Skin epidermis (tissue), 12 donors: ENCODE measurements around the gene CD200R1.
"Not testable (repeated sequence)": the region's sequence is repeated elsewhere in the genome, so short reads cannot be mapped to it uniquely, and the experiment has no call there.

Experiments
- H3K27ac ChIP-seq, 21 experiments: fragments of 200-600 bp; sonication (generic) in 11 of 21; one replicate each; pipeline ENCODE4 v1.5.0; 2020; ENCODE audit warnings: mild to moderate bottlenecking in 3 of 21, inconsistent platforms in 2 of 21, moderate library complexity in 2 of 21
- H3K4me3 ChIP-seq, 7 experiments: fragments of 200-600 bp; sonication (generic) in 2 of 7; one replicate each; pipeline ENCODE4 v1.5.0; 2020; ENCODE audit warnings: inconsistent platforms in 2 of 7, mild to moderate bottlenecking in 2 of 7, moderate library complexity in 1 of 7

The CD200R1 gene

GRCh38 chr3:112976953-112977352, 2.0 kb upstream of the CD200R1 start:
- Histone ChIP-seq H3K27ac (peak overlapping the region in 5 of 21 experiments; percentile 9 to 86 (median 39)), H3K4me3 (no peak overlapping the region)

- Histone ChIP-seq H3K27ac (peak overlapping the region in 8 of 21 experiments; percentile 34 to 86 (median 71)), H3K4me3 (no peak overlapping the region)
These were observed 1.1 kb upstream of the CD200R1 start for GRCh38 chr3:112976001-112976400.

GRCh38 chr3:112974178-112974517, 755 bp downstream of the CD200R1 start:
- H3K4me3 ChIP-seq, result peak overlapping the region; percentile 17 to 45 (median 27)
- peak overlapping the region in 17 of 21 experiments; percentile 7 to 86 (median 70) for H3K27ac ChIP-seq

- Histone ChIP-seq H3K27ac (peak overlapping the region in 15 of 21 experiments; percentile 7 to 86 (median 71)), H3K4me3 (peak overlapping the region; percentile 17 to 45 (median 27))
These were observed 1.4 kb downstream of the CD200R1 start for GRCh38 chr3:112973325-112974177.

GRCh38 chr3:112972158-112972557, 2.7 kb downstream of the CD200R1 start:
- Histone ChIP-seq H3K4me3 (peak overlapping the region in 4 of 7 experiments; percentile 11 to 45 (median 32)), H3K27ac (peak overlapping the region in 5 of 21 experiments; percentile 2 to 86 (median 82))

- no peak overlapping the region for H3K4me3 ChIP-seq
- peak overlapping the region in 3 of 21 experiments; percentile 21 to 45 (median 44) for H3K27ac ChIP-seq
These were observed 7.1 kb downstream of the CD200R1 start for GRCh38 chr3:112967828-112968227.

- Histone ChIP-seq H3K4me3 (no peak overlapping the region), H3K27ac (peak overlapping the region in 3 of 21 experiments; percentile 21 to 45 (median 44))
These were observed 7.5 kb downstream of the CD200R1 start for GRCh38 chr3:112967425-112967824.

- H3K27ac ChIP-seq, result peak overlapping the region in 1 of 21 experiments; percentile 45
These were observed 8.3 kb downstream of the CD200R1 start for GRCh38 chr3:112966633-112967032.

GRCh38 chr3:112965656-112966055, 9.2 kb downstream of the CD200R1 start:
- Histone ChIP-seq H3K27ac (peak overlapping the region in 1 of 21 experiments; percentile 27), H3K4me3 (no peak overlapping the region)

More at GRCh38 chr3:112966633-112967032, 8.3 kb downstream of the CD200R1 start:
- no peak overlapping the region for H3K4me3 ChIP-seq

- H3K4me3 ChIP-seq, result no peak overlapping the region
- H3K27ac ChIP-seq, result no peak overlapping the region
These were observed 11.2 kb downstream of the CD200R1 start for GRCh38 chr3:112963683-112964082.

GRCh38 chr3:112958811-112959560, 15.9 kb downstream of the CD200R1 start:
- peak overlapping the region in 1 of 7 experiments; percentile 6 for H3K4me3 ChIP-seq

GRCh38 chr3:112956351-112956750, 18.6 kb downstream of the CD200R1 start:
- Histone ChIP-seq H3K4me3 (no peak overlapping the region), H3K27ac (no peak overlapping the region)

More at GRCh38 chr3:112958811-112959560, 15.9 kb downstream of the CD200R1 start:
- peak overlapping the region in 5 of 21 experiments; percentile 13 to 56 (median 31) for H3K27ac ChIP-seq

GRCh38 chr3:112948346-112948838, 26.5 kb downstream of the CD200R1 start:
- Histone ChIP-seq H3K4me3 (no peak overlapping the region), H3K27ac (no peak overlapping the region)

GRCh38 chr3:112931736-112932521, 43.0 kb downstream of the CD200R1 start:
- no peak overlapping the region for H3K27ac ChIP-seq
- no peak overlapping the region for H3K4me3 ChIP-seq

- H3K27ac ChIP-seq, result no peak overlapping the region
- no peak overlapping the region for H3K4me3 ChIP-seq
These were observed 44.1 kb downstream of the CD200R1 start for GRCh38 chr3:112930771-112931170.

GRCh38 chr3:112925969-112926368, 48.9 kb downstream of the CD200R1 start:
- Histone ChIP-seq H3K27ac (no peak overlapping the region), H3K4me3 (no peak overlapping the region)

GRCh38 chr3:112925560-112925959, 49.3 kb downstream of the CD200R1 start:
- Histone ChIP-seq H3K27ac (no peak overlapping the region), H3K4me3 (no peak overlapping the region)

GRCh38 chr3:112919541-112919940, 55.4 kb downstream of the CD200R1 start:
- H3K4me3 ChIP-seq, H3K27ac ChIP-seq: not testable (repeated sequence)

- no peak overlapping the region for H3K27ac ChIP-seq
- no peak overlapping the region for H3K4me3 ChIP-seq
These were observed 66.7 kb downstream of the CD200R1 start for GRCh38 chr3:112908252-112908651.
